Ramos (cell line): Measurements from ENCODE around the gene PRSS27.

Experiments used
- in situ Hi-C: fragments of 300-500 bp; cut with MboI; formaldehyde crosslinking; loops from one replicate; pipeline ENCODE4 v1.14.3; 2022; ENCODE audit warnings: low sequenced_read_pairs; ENCODE audit not compliant: unreplicated experiment

Gene PRSS27

GRCh38 chr16:2752035-2752849 is 32.2 kb upstream of the PRSS27 start, which contains the start of gene SRRM2:
TSS of gene SRRM2 (plus strand) at chr16:2752638. CDS start at chr16:2756365, 3,727 bp downstream.
- in situ Hi-C loops, result no loop called here

DNA sequence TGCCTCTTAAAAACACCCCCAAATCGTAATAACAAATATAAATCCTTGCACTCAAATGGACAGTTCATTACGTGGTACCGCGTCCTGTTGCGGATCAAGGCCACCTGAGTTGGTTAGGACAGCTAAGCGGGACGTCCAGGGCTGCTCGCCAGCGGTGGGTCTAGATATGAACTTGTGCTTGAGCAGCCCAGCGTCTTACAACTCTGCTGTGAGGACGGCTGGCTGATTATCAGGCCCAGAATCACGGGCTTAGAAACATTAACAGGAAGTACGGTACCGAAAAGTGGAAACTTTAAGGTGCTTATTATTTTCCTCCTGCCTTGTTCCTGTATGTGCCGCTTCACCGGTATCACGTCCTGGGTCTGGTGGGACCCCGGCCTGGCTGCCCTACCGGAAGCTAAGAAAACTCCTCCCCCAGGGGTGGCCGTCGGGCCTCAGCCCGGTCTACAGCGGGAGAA is 31.6 kb upstream of the PRSS27 start:
- in situ Hi-C loops, result no loop called here

GRCh38 chr16:2749936-2750335 is 29.9 kb upstream of the PRSS27 start:
- in situ Hi-C loops, result no loop called here

GRCh38 chr16:2749476-2749875 is 29.5 kb upstream of the PRSS27 start:
- in situ Hi-C loops, result no loop called here

DNA sequence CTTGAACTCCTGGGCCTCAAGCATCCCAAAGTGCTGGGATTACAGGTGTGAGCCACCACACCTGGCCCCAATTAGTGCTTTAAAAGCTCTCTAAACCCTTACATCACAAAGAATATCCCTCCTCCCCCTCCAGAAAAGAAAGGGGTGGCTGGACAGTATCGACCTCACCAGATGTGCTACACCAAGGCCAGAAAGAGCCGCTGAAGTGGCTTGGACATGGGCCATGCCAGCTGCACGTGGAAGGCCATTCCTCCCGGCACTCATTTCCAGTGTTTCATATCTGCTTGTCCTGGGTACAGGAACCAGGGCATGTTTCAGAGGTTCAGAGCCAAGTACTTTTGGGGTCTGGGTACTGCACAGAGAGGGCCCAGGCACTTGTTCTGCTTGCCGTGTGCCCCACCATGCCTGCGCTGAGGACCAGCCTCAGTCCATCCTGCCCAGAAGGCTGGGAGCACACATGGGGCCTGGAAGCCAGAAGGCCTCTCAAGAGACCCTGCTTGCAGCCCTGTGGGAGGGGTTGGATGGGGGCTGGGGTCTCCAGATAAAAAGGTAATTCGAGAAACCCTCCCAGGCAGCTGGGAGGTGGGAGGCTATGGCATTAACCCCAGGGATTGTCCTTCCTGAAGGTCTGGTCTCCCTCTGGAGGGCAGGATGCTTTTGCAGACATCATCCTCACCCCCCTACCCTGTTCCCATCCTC is 28.9 kb upstream of the PRSS27 start:
- in situ Hi-C loops, result no loop called here

GRCh38 chr16:2745961-2746360 is 25.9 kb upstream of the PRSS27 start:
- in situ Hi-C loops, result no loop called here

- in situ Hi-C loops, result no loop called here
Observed at GRCh38 chr16:2745116-2745890, 25.3 kb upstream of the PRSS27 start.

- in situ Hi-C loops, result no loop called here
Observed at GRCh38 chr16:2744711-2745110, 24.7 kb upstream of the PRSS27 start.

GRCh38 chr16:2743007-2743810 is 23.2 kb upstream of the PRSS27 start:
- in situ Hi-C loops, result no loop called here

DNA sequence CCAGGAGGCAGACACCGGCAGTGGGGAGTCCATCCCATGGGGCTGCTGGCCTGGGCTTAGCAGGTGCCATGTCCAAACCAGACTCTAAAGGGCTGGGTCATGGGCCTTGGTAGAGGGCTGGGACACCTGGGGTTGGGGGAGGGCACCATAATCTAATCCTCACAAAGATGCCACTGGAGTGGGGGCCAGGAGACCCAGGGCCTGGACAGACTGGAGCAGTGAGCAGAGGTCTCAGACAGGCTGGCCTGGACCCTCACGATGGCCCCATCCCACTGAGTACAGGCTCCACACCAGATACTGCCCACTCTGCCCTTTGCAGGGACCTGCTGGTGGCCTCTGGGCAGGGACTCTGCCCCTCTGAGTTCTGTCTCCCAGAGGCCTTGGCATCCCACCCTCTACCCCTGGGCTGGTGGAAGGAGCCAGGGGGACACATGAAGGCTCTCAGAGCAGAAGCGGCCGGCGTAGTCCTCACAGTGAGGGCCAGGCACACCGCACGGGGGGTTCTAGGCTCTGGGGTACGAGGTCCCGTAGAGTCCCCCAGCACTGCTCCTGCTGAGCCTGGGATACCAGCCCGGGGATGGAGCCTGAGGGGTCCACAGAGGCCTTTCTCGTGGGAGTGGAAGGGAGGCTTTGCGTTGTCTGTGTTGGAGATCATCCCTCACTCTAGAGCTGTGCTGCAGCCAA is 22.4 kb upstream of the PRSS27 start:
- in situ Hi-C loops, result no loop called here

GRCh38 chr16:2741168-2741567 is 21.1 kb upstream of the PRSS27 start:
- in situ Hi-C loops, result no loop called here

DNA sequence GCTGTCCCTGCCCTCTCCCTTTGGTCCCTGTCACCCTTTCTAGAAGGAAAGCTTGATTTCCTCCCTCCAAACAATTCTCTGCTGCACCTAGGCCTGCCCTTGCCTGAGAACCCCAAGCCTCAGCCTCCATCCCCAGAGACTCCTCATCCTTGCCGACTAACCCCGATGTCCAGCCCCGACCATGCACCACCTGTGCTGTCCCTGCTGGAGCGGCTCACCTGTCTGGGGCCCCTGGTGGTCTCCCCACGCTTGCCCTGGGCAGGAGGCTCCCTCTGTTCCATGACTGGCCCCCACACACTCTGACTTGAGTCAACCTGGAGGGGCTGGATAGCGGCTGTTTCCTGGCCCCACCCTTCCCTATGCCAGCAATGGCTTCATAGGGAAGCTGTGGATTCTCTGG is 20.5 kb upstream of the PRSS27 start:
- in situ Hi-C loops, result no loop called here

- in situ Hi-C loops, result no loop called here
Observed at GRCh38 chr16:2739625-2740430, 19.8 kb upstream of the PRSS27 start.

DNA sequence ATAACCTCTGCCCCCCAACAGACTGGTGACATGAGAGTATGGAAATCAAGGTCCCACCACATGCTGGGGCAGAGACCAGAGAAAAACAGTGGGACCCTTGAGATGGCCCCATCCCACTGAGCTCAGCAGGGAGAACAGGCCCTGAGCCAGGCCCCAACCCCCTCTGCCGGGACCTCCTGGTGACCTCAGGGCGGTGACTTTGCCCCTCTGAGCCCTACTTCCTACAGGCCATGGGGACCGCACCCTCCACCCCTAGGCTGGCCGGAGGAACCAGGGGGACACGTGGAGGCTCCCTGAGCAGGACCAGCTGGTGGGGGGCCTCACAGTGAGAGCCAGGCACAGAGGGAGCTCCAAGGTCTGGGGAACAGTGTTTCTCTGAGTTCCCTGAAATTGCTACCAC is 18.6 kb upstream of the PRSS27 start:
- in situ Hi-C loops, result no loop called here

DNA sequence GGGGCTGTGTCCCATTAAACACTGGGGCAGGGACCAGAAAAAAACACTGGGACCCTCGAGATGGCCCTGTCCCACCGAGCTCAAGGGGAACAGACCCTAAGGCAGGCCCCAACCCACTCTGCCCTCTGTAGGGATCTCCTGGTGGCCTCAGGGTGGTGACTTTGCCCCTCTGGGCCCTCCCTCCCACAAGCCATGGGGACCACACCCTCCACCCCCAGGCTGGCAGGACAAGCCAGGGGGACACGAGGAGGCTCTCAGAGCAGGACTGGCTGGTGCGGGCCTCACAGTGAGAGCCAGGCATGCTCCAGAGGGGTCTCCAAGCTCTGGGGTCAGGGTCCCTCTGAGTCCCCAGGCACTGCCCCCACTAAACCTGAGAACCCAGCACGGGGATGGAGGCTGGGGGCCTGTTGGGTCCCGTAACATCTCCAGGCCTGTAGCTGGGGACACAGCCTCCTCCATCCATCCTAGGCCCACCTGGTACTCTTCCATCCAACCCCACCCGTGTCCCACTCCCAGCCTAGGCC is 17.9 kb upstream of the PRSS27 start:
- in situ Hi-C loops, result no loop called here

- in situ Hi-C loops, result no loop called here
Observed at GRCh38 chr16:2737238-2737605, 17.2 kb upstream of the PRSS27 start.

DNA sequence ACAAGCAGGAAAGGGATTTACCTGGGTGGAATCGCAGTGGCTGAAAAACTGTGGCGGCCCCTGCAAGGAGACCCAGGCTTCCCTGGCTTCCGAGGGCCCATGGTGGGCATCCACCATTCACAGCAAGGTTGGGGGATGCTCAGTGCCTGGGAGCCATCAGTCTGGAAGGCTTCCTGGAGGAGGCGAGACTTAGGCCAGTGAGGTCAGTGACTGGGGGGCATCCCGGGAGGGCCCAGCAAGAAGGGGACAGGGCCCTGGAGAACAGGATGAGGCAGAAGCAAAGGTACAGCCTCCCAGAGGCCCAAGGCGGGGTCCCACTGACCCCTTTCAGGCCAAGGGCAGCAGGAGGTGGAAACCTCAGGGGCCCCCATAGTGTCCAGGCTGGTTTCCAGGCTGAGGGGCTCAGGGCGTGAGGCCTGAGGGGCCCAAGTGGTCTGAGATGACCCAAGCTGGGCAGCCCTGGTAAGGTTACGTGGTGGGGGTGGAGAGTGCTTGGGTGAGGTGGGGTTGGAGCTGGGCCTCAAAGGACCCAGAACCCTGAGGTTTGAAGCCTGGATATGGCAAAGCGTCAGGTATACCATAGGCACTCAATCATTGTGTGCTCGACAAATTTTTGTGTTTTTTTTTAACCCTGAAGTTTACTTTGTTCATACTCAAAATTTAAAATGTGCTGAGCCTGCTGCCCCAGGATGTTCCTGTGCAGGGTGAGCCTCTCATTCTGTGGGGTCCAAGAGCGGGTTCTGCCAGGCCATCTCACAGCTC is 16.6 kb upstream of the PRSS27 start:
- in situ Hi-C loops, result no loop called here
